Stimulated activated CD4-positive, alpha-beta T cell treated with anti-CD3 and anti-CD28 coated beads, Interleukin-1b, Interleukin-23, amount 100 ng/mL, for 24 hours (primary cell): ENCODE results near the gene IGBP1.
"Not testable (repeated sequence)": the region's sequence is repeated elsewhere in the genome, so short reads cannot be mapped to it uniquely, and the experiment has no call there.

Experiments
- DNase-seq, 4 experiments: peaks; one replicate each; pipeline ENCODE4 v3.0.0-alpha.2; 2020; ENCODE audit warnings: low read depth in 4 of 4, low spot score in 1 of 4

Gene IGBP1

DNA sequence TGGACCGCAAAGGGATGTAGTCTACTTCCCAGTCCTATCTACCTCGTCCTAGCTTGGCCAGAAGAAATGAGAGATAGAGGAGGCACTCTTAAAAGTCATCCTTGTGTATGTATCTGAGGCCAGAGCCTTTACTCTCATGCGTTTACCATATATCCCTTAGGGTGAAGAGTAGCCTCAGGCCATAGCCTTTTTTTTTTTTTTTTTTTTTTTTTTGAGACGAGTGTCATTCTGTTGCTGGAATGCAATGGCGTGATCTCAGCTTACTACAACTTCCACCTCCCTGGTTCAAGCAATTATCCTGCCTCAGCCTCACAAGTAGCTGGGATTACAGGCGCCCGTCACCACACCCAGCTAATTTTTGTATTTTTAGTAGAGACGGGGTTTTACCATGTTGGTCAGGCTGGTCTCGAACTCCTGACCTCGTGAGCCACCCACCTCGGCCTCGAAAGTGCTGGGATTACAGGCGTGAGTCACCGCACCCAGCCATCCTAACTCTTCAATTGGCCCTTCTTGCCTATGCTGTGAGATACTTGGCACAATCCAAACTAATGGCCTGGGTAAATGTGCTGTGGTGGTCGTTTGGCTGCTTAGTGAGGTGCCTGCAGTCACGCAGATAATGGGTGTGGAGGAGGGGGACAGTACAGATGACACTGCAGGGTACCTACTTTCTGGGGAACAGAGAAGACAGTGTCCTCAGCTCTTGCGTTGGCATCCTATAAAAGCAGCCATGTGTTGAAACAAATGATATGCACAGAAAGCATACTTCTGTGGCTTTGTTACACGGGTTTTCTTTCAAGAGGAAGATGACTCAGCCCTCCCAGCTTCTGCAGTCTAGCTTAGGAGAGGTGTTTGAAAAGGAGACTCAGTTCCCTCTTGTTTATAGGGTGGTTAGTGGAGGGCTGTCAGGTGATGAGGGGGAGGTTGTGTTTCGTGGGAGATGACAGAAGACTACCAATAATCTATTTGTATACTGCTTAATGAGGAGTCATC lies 33.6 kb downstream of the IGBP1 start:
- no peak for DNase-seq

- DNase-seq, result no peak
These were observed 35.3 kb downstream of the IGBP1 start for GRCh38 chrX:70168238-70169188.

GRCh38 chrX:70169281-70169680 lies 36.0 kb downstream of the IGBP1 start:
- no peak for DNase-seq

DNA sequence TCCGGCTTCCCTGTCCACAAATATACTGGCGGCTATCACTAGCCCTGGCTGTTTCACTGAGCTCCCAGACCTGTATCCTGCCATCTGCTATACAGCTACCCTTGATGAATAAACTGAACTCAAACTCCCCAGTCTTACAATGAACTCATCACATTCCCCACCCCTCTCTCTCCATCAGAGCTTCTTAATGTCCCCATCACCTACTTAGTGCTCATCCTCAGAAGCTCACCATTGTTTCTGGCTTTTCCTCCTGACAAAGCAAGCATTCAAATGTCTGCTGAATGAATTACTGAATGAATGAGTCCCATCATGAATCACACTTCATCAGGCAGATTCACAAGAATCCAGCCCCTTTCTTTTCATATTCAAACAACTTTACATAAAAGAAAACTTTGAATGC lies 38.4 kb downstream of the IGBP1 start:
- no peak for DNase-seq

- DNase-seq, result no peak
These were observed 39.0 kb downstream of the IGBP1 start for GRCh38 chrX:70172221-70172620.

- DNase-seq, result no peak
These were observed 39.7 kb downstream of the IGBP1 start for GRCh38 chrX:70172964-70173363.

DNA sequence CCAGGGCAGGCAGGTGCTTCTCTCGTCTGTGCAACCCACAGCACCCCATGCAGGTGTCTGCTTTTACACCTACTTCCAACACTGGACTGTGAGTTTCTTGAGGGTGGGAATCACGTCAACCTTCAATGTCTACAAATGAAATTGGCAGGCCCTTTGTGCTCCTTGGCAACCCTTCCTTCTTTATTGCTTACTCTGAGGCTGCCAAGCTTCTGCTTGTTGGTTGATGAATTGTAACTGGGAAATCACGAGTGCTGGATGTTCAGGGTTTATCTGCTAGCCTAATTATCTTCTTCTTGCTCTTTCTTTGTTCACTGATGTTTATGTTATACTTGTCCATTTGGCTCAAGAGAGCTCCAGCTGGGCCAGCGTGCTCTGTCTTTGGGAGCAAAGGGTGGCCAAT lies 41.5 kb downstream of the IGBP1 start:
- DNase-seq, result no peak

DNA sequence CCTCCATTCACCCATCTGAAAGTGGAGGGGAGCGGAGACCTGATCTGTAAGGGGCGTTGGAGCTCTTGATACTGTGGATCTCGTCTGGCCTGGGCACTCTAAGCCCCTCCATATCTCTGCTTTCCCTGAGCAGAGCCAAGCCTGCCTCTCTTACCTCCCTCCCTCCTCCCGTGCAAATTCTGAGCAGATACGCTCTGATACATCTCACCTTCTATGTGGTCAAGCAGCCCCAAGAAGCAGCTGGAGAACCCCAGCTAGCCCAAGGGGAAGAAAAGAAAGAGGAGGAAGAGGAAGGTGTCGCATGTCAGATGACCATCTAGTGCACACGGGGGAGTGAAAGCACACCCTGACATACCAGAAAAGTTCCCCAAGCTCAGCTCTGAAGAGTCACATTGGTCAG lies 42.1 kb downstream of the IGBP1 start:
- no peak for DNase-seq

DNA sequence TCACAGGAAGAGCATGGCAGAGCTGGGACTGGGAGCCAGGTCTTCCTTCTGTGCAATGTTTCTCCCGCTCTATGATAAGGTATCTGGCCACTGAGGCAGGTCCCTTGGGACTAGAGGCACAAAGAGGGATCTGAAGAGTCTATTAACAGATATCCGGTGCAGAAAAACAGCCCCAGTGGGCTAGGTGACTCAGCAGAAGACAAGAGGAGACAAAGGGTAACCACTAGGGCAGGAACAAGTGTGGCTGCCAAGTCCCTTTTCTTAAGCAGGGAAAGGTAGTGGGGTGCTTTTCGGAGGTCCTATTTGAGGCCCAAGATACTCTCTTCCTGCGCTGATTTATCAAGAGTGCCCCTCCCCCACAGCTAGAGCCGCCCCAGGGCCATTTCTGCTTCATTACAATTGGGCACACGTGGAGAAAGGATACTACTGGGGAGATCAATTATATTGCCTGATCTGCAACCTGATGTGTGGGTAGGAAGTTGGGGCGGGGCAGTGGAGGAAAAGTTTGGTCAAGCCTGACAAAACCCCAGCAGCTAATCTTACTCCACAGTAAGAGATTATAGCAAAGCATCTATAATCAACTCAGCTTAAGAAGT lies 43.8 kb downstream of the IGBP1 start, which contains the start of gene DGAT2L6:
TSS of gene DGAT2L6 (plus strand) at position 546 of the 596 bp plus-strand sequence. CDS start 100 bp downstream, outside the sequence.
- DNase-seq, result no peak

- DNase-seq, result no peak
These were observed 49.8 kb downstream of the IGBP1 start for GRCh38 chrX:70183091-70183490.

DNA sequence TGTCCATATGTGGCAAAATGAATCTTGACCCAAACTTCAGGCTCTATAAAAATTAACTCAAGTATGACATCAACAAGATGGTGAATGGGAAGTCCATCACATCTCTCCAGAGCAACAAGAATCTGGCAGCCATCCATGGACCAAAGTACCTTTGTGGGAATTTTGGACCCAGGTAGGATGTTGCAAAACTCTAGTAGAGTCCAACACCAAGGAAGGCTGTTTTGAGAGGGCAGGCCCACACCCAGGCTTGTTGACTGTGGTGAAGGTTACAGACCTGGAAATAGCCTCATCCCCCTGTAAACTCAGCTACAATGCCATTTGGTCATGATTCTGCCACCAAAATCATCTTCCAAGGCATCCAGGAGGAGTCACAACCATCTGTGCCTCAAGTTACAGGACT lies 57.0 kb downstream of the IGBP1 start:
- DNase-seq, result no peak

GRCh38 chrX:70196961-70197720 lies 63.9 kb downstream of the IGBP1 start:
- peak; percentile 18 to 60 (median 44) for DNase-seq

GRCh38 chrX:70201732-70202131 lies 68.5 kb downstream of the IGBP1 start:
- DNase-seq, result no peak

GRCh38 chrX:70208479-70208878 lies 75.2 kb downstream of the IGBP1 start:
- DNase-seq, result no peak

DNA sequence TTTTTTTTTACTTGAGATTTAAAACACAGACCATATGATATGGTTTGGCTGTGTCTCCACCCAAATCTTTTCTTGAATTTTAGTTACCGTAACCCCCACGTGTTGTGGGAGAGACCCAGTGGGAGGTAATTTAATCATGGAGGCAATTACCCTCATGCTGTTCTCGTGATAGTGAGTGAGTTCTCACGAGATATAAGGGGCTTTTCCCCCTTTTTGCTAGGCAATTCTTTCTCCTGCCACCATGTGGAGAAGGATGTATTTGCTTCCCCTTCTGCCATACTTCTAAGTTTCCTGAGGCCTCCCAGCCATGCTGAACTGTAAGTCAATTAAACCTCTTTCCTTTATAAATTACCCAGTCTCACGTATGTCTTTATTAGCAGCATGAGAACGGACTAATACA lies 76.3 kb downstream of the IGBP1 start:
- DNase-seq, result not testable (repeated sequence)
